GM18511 (cell line): ENCODE measurements around the gene MYT1.

ENCODE experiments used
- ATAC-seq: cut with Tn5 transposase; IDR thresholded peaks from one replicate; pipeline ENCODE4 v1.9.1; 2021; ENCODE audit warnings: mild to moderate bottlenecking, moderate library complexity; ENCODE audit not compliant: unreplicated experiment

Gene MYT1

DNA sequence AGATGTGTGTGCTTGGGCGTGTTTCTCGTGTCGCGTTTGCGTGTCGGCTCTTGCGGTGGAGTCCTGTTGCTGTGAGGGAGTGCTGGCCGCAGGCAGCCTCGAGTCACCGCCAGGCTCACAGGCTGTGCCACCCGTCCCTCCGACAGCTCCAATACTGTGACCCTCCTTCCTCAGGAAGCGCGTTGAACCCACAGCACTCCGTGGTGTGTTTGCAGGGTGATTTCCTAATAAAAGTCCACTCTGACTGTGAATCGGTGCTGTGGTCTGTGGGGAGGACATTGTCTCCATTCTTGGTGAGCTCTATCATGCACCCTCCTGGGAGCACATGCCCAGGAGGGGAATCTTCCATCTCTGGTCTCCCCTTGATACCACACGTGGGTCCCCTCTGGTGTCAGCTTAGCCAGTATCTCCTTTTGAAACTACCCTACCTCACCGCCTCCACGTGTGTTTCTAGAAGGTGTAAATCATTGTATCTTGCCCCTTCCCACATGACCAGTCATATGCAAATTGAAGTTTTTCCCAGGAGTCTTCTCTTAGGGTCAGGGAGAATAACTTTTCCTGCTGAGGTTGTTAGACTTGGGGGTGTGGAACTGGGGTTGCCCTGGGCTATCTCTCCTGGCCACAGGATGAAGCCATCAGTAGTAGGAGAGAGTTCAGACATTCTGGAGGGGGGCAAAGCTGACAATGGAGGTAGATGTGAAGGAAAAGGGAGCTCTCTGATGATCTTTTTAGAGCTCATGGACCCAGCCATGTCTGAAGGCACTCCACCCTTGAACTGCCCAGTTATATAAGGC lies 77.9 kb downstream of the MYT1 start:
- no peak for ATAC-seq

DNA sequence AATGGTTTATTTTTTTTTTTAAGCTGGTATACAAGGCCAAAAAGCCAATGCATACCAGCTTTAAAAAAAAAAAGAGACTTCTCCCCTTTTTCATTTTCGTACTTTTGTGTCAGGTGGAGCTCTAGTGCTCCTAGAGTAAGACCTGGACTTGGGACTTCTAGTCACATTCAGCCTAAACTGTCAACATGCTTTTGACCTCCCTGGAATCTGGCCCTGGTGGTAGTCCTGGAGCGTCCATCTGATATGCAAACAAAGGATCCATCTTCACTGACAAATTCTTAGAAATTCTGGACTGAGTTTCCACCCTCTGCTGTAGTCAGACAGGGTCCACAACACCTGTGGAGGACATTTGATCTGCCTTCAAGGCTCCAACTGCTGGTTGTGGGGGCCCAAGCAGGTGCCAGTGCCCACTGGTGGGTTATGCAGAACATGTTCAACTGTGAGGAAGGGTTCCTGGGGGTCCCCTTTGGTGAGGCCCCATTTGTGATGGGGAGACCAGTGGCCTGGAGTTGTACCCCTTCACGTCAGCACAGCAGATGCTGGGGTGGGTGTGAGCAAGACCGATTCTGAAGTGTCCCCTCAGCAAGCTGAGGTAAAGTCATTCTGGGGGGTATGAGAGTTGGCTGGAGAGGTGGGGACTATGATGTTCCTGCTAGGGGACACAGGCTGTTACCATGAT lies 78.7 kb downstream of the MYT1 start:
- no peak for ATAC-seq

DNA sequence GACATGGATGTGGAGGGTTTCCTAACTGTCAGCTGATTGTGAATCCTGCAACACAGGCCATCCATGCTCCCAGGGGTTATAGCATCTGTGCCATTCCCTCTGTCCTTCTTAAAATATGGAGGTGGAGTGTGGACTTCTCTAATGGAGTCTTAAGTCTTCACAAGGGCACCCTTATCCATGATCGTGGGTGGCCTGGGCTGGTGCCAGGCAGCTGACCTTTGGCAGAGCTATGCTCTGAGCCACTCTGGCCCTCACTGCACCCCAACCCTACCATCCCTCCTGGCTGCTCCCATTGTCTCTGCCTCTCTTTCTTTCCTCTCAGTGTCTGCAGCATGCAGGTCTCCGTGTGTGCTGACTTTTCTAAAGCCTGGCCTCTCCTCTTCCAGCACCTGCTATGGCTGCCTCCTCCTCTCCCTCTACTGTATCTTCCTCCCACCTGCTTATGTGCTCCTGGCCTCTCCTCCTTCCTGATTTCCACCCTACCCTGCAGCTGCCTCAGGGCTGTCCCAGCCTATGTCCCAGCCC lies 80.1 kb downstream of the MYT1 start:
- no peak for ATAC-seq

DNA sequence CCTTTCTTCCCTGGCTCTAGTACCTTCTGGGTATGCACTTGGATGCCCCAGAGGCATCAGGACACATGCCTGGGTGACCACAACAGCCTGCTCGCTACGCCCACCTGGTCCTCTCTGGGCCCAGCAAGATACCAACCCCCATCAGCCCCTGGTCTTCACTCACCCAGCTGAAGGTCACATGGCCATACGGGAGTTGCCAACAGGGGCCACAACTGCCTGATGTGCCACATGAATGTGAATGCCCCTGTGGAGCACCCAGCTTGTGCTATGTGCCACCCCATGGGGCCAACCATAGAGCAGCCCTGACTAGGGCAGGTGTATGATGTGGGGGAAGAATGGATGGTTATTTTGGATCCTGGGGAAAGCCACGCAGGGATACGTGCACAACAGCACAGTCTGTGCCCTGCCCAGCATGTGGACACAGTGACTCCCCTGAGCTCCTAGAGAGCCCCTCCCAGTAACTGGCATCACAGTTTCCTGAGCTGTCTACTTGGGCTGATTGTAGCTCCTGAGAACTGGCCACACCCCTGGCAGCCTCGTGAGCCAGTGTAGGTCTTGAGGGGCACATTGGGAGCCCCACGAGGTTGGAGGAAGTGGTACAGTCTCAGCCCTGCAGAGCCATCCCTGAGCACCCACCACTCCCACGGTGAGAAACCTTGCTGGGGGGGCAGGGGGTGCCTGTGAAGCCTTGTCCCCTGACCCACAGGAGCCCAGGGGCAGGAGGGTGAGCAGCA lies 80.8 kb downstream of the MYT1 start:
- ATAC-seq, result no peak

DNA sequence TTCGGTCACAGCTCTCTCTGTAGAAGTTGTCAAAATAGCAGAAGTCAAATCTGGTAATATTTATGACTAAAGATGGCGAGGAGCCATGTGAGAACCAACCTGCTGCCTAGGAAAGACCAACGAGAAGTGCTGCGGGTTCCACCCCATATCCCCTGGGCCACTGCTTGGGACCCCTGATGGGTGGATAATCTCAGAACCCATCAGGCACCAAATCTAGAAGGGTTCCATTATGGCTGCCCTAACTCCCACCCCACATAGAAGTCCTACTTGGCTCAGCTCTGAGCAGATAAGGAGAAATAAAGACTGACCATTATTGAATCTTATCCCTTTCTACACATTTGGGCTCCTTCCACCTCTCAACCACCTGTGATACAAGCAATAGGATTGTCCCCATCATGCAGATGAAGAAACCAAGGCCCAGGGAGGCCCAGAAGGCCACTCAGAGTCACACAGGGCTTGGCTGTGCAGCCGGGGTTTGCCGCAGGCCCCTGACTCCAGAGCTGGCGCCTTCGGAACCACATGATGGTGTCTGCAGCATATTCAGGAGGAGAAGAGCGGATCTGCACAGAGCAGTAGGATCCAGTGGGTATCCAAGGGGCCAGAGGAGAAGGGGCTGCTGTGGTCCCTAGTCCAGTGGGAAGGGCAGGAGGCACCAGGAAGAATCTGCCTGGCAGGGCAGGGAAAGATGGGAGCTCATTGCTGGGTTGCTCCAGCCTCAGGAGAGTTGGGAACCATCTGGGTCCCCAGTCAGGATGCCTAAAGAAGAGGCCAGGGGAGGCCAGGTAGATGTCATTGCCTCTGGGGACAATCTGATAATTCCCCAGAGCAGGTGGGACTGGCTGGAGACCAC lies 81.7 kb downstream of the MYT1 start:
- no peak for ATAC-seq

DNA sequence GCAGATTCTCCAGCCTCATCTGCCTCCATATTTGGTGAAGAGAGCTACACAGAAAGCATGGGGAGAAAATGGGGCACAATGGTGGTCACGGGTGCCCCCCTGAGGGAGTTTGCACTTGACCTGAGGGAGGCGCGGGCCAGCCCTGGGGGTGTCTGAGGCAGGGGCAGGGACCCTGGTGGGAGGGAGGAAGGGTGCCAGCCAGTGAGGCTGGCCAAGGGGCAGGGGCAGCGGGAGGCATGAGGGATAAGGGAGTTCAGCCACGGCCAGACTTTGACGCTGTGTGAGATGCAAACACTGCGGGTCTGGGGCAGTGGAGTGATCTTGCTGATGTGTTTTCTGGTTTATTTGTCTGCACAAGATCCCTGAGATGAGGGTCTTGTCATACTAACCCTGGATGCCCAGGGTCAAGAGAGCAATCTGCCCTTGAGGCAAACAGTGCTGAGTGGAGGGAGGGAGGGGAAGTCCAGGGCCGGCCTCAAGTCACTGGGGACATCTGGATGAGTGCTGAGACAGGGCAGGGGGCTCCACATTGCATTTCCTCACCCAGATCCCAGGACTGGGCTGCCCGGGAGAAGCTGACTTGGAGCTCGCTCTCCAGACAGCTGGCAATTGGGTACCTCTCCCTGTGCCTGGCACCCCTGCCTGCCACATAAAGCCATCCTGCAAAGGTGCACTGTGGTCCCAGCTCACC lies 82.5 kb downstream of the MYT1 start:
- ATAC-seq, result no peak

DNA sequence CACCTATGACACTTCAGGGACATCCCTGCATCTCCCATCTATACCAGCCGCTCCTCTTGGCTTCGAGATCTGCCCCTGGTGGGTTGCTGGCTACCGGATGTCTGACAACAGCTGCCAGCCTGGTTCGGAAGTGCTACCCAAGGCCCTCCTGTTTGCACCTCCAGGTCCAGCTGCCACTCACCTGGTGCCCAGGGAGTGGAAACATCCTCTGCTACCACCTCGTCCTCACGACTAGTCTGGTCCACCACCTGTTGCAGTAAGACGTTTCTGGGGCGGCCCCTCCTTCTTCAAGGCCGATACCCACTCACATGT lies 83.0 kb downstream of the MYT1 start:
- ATAC-seq, result no peak

DNA sequence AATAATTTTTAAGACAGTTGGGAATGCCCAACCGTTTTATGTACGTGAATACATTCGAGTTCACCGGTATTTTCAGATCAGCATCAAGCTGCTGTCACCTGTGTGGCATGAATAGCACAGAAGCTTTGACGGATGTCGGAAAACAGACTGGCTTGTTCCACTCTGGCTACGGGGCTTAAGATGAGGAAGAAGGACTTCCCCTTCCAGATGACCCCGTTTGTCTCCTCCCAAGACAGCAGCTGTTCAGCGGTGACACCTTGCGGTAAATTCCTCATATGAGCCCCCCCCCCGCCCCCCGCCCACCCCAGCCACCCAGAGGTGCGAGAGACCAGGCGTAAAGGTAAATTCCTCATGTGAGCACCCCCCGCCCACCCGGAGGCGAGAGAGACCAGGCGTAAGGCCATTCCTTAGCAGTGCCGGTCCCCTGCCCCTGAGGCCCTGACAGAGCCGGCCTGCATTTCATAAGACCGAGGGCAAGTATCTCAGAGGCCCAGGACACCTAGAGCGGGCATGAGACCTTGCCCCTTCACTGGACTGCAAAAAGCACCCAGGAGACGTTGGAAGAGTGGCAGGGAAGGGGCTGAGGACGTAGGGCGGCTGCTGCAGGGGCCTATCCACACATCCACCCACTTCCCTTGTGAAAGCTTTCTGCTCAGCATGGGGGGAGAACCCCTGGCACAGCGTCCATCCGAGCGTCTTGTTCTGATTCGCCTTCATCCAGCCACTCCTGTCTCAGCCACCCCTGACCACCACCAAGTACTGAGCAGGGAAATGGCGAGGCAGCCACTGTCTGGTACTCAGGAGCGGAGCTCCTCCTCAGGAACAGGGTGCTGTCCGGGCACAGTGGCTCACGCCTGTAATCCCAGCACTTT lies 84.0 kb downstream of the MYT1 start:
- no peak for ATAC-seq

DNA sequence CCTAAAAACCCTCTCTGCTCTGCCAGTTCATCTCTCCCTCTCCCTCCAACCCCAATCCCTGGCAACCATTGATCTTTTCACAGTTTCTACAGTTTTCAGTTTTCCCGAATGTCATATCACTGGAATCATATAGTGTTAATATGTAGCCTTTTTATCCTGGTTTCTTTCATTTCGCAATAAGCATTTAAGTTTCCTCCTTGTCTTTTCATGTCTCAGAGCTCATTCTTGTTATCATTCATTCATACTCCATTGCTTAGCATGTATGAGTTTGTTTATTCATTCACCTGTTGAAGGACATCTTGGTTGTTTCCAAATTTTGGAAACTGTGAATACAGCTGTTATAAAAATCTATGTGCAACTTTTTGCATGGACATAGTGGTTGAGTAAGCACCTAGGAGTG lies 85.8 kb downstream of the MYT1 start:
- no peak for ATAC-seq

DNA sequence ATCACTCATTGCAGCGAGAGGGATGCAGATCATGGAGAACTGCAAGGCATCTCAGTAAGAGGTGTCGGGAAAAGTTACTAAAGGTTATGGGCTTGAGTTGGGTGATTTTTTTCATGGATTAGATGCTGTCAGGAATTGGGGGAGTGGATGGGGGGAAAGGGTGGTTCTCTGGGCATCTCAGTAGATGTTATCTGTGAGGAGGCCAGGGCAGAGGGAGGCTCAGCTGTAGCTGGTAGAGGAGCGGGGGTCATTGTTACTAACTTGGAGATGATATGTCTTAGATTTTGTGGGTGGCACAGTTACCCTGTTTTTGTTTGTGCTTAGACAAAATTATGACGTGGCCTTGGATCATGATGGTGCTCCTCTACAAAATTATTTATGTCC lies 88.7 kb downstream of the MYT1 start:
- ATAC-seq, result no peak

DNA sequence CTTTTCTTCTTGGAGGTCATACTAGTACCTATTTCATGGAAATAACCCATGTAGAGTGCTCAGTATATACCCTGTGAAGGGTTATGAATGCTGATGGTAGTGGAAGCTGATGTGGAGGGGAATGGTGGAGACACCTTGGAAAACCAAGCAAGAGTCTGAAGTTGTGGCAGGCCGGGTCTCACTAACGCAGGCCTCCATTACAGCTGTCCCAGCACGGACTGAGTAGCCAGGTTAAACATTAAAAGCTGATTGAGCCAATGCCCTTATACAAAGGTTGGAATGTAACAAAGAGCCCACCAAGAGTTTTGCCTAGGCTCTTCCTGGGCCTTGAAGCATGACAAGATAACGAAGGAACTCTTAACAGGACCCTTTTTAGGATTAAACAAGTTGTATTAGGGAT lies 89.2 kb downstream of the MYT1 start:
- ATAC-seq, result no peak

DNA sequence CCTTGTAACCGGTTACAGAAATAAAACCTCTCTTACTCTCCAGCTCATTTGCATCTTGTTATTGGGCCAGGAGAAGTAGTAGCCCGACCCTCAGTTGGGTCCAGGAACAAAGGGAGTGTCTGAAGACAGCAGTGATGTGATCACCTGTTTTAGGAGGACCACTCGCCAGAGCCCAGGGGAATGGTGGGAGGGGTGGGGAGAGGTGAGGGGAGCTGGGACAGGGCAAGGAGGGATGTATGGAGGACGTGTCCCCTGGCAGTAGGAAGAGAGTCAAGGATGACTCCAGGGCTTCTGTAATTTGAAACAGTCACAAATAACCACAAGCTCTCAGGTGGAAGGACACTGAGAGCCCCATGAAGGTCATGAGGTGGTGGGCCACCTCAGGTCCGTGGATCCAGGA lies 89.9 kb downstream of the MYT1 start:
- ATAC-seq, result no peak

DNA sequence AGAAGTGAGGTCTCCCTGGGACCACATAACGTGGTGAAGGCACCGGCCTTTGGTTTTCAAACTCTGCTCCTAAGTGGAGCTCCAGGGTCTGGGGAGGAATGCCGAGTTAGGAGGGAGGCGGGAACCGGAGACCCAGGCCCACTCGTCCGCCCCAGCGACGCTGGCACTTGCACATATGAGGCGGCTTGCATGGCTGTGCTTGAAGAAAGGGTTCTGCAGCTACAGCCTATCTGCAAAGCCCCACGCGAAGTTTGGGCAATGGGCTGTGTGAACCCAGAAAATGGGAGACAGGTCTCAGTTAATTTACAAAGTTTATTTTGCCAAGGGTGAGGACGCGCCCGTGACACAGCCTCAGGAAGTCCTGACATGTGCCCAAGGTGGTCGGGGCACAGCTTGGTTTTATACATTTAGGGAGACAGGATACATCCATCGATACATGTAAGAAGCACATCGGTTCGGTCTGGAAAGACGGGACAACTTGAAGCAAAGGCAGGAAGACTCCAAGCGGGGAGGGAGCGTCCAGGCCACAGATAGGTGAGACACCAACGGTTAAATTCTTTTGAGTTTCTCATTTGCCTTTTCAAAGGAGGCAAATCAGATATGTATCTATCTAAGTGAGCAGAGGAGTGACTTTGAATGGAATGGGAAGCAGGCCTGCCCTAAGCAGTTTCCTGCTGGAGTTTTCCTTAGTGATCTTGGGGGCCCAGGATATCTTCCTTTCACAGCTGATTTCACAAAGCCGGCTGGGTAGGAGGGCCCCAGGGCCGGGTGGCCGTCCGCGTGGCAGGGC lies 90.5 kb downstream of the MYT1 start:
- ATAC-seq, result no peak

DNA sequence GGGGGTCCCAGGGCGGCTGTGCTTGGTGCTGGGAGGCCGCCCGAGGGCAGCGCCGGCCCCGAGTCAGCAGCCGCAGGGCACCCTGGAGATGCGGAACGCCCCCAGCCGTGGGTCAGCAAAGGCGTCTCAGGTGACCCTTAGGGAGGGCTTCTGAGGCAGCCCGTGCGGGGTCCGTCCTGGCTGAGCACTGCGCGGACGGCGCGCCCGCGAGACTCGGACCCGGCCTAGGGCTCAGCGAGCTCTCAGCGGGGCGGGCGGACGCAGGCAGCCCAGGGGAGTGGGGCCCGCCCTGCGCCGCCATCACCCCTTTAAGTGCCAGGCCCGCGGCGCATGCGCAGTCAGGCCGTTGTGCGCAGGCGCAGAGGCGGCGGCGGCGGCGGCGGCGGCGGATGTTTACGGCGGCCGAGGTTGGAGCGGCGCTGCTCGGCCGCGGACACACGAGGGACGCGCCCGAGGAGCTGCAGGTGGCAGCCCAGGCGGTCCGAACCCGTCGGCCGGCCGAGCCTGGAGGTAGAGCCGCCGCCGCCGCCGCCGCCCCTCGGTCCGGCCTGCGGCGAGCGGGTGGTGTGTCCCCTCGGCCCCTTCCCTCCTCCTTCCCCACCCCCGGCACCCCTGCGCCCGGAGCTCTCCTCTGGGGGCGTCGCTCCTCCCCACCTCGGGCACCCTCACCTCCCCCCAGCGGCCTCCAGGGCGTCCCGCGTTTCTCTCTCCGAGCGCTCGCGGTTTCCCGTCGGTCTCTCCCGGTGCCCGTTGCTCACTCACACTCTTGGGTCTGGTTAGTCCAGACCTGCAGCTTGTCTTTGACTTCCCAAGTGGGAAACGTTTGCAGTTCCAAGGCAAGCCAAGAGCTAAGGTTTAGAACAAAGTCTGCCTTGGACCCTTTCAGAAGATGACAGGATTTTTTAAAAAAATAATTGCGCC lies 91.4 kb downstream of the MYT1 start, which contains the start of gene PCMTD2:
TSS of gene PCMTD2 (plus strand) at position 388 of the 921 bp plus-strand sequence. CDS start 4,218 bp downstream, outside the sequence.
- ATAC-seq, result peak; percentile 80

DNA sequence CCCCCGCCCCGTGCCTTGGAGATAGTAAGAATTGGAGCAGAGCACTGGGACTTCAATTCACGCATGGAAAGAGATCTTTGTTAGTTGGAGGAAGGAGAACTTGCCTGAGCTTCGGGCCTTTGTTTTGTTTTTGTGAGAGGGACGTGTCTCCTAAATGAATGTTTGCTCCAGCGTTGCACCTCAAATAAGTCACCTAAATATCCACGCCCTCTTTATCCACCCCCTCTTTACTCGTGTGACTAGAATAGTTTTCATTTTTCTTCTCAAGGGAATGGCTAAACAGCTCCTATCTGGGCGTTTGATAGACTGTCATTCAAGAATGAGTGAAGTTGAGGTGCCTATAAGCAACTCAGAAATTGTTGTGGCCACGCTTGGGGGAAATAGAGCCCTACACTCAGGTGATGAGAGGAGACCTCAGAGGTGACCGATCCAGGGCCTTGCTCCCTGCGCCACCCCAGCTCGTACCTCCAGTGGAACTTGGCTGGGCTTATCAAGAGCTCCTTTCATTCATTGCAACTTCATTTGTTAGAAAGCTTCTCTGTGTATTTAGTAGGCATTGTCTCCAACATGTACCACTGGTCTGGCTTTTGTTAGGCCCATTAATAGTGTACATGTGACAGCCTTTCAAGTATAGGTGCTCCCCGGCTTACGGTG lies 92.2 kb downstream of the MYT1 start:
- ATAC-seq, result no peak

DNA sequence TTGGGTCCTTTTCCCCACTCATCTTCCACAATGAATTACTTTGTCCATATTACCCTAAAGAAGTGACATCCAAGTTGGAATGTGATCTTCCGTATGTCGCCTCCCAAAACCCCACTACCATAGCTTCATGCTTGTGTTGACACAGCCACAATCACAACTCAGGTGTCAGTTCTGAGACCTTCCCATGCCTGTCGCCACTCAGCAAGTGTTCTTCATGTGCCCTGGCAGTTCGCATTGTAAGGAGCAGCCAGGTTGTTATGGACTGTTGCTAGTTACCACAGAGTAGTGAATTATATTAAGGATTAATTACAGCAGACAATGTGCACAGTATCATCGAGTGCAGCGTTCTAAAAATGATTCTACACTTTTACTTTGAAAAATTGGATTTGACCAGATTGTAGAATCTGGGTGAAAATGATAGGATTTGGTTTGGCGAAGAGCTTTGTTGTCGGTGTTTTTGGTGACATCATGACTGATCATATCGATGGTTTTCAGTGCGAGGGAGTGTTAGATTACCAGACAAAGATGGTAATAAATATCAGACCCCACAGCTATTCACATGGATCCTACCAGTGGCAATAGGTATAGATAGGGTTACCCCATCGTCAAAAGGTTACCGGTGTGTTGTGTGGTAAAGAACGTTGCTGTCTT lies 93.0 kb downstream of the MYT1 start:
- no peak for ATAC-seq
